HG03135 (cell line): ENCODE data around the gene UBAC2.
A peak's percentile ranks its signal among the peaks of the same experiment; 100 is the strongest.

ENCODE experiments used
- ATAC-seq: cut with Tn5 transposase; IDR thresholded peaks from one replicate; pipeline ENCODE4 v1.9.1; 2021; ENCODE audit warnings: mild to moderate bottlenecking, moderate library complexity; ENCODE audit not compliant: unreplicated experiment

UBAC2 gene, protein sequence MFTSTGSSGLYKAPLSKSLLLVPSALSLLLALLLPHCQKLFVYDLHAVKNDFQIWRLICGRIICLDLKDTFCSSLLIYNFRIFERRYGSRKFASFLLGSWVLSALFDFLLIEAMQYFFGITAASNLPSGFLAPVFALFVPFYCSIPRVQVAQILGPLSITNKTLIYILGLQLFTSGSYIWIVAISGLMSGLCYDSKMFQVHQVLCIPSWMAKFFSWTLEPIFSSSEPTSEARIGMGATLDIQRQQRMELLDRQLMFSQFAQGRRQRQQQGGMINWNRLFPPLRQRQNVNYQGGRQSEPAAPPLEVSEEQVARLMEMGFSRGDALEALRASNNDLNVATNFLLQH

GRCh38 chr13:99200432-99201167, at the start of gene UBAC2:
Gene UBAC2, plus strand, starts transcription at chr13:99200854. Its CDS starts 55 bp downstream, at chr13:99200909.
- ATAC-seq: peak; percentile 66

GRCh38 chr13:99151516-99151915, 49.1 kb upstream of the UBAC2 start:
- peak; percentile 75 for ATAC-seq

DNA sequence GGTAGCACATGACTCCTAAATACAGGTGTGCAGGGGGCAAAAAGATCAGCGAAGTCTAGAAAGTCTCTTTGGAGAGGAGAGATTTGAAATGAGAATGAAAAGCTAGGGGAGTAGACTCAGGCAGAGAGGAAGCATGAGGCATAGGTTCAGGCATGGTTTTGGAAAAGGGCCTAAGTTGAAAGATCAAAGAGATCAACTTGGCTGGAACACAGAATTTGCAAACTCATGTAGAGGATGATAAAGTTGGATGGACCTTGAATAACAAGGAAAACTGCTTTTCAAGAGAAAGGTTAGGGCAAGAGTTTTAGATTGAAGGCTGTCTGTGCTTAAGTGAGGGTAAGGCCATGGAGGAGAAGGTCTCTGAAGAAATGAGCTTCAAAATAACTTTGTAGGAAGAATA, 47.4 kb upstream of the UBAC2 start:
- no peak for ATAC-seq

DNA sequence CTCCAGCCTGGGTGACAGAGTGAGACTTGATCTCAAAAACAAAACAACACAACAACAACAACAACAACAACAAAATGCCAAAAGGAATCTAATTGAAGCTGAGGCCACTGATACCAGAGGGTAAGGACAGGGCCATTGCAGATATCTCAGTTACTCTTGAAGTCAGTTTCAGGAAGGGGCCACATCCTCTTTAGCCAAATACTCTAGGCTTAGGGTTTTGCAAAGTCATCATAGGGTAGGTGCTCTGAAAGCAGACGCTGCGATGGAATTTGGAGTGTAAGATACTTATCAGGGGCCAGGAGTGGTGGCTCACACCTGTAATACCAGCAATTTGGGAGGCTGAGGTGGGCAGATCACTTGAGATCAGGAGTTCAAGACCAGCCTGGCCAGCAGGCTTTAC, 46.6 kb upstream of the UBAC2 start:
- no peak for ATAC-seq

- no peak for ATAC-seq
Measured at GRCh38 chr13:99155821-99156220, 44.8 kb upstream of the UBAC2 start.

DNA sequence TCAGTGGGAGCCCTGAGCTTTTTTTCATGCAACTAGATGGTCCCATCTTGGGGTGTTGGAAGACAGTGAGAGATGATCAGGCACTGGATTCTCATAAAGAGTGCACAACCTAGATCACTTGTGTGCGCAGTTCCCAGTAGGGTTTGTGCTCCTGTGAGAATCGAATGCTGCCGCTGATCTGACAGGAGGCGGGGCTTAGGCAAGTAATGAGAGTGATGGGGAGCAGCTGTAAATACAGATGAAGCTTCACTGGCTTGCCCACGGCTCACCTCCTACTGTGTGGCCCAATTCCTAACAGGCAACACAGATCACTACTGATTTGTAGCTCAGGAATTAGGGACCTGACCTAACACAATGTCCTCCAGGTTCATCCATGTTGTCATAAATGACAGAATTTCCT, 43.6 kb upstream of the UBAC2 start:
- no peak for ATAC-seq

GRCh38 chr13:99158846-99159245, 41.8 kb upstream of the UBAC2 start:
- no peak for ATAC-seq

GRCh38 chr13:99159331-99160061, 41.2 kb upstream of the UBAC2 start:
- ATAC-seq: no peak

- ATAC-seq: no peak
Measured at GRCh38 chr13:99160415-99160814, 40.2 kb upstream of the UBAC2 start.

DNA sequence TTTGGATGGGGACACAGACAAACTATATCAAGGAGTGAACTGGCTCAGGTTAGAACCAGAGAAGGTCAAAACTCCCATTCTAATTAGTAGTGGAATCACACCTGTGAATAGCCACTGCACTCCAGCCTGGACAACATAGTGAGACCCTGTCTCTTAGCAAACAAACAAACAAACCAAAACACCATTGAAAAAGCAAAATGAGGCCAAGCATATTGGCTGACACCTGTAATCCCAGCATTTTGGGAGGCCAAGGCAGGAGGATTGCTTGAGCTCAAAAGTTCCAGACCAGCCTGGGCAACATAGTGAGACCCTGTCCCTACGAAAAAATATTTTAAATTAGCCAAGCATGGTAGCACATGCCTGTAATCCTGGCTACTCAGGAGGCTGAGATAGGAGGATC, 39.1 kb upstream of the UBAC2 start:
- ATAC-seq: no peak

DNA sequence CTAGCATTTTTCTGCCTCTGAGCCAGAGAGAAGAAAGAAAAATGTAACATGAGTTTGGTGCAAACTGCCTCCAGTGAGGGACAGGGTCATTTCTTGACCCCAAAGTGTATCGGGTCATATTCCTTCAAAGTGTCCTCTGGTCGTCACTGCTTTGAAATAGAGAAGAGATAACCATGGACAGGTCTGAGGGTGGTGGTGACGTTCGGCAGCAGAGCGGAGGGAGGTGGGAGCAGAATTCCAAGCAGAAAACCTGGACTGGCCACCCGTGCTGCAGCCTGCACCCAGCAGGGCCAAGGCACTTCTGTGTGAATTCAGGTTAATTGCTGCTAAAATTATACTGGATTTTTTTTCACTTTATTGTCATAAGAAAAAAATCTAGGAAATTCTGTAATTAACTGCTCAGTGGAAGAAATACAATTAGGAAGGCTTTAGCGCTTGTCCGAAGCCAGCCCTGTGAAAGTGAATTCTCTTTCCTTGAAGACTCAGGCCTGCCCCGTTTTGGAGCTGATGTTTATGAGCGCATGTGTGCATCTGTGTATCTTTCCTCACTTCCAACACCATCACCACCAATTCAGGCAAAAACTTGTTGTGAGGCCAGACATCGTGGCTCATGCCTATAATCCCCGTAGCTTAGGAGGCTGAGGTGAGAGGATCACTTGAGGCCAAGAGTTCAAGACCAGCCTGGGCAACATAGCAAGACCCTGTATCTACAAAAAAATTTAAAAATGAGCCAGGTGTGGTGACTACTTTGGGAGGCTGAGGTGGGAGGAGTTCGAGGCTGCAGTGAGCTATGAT, 37.9 kb upstream of the UBAC2 start:
- ATAC-seq: no peak

DNA sequence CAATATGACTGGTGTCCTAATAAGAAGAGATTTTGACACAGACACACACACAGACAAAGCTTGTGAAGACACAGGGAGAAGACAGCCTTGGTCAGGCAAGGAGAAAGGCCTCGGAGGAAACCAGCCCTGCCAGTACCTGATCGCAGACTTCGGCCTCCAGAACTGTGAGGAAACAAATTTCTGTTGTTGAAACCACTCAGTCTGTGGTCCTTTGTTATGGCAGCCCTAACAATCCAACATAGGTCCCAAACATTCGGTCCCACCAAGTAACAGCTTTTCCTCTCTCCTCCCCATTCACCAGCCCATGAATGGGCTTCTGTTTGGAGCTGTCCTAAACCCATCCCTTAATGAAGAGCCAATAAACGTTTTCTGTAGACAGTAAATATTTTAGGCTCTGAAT, 36.4 kb upstream of the UBAC2 start:
- no peak for ATAC-seq

DNA sequence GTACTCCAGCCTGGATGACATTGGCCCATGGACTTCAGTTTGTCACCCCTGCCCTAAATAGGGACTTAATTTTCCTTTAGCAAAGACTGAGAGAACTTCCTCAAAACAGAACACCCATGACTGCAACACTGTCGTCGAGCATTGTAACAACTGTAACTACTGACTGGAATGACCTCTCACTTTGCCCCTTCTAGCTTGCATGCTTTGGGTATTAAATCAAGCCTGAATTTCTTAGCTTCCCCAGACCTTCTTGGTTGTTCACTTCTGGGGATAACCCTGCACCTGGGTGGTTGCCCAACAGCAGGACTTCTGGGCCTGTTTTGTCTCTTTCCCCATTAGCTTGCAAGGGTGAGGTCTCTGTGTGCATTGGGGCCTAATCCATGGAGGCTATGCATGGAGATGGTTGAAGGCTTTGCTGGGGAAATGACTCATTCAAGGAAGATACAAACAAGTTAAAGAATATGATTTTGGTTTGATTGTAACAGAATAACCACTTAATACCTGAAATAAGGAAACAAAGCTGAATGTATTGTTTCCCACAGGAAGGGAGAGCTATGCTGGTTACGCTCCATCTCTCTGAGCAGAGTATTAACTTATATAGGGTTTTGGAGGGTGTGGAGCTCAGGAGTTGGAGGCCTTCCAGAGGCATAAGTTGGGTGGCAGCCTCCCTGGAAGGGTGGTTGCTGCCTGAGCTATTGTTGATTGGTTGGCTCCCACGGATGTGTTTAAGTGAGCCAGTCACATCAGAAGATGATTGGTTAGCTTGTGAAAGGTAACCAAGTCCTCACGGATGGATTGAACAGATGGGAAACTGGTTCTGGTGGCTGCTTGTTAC, 34.7 kb upstream of the UBAC2 start:
- ATAC-seq: no peak

DNA sequence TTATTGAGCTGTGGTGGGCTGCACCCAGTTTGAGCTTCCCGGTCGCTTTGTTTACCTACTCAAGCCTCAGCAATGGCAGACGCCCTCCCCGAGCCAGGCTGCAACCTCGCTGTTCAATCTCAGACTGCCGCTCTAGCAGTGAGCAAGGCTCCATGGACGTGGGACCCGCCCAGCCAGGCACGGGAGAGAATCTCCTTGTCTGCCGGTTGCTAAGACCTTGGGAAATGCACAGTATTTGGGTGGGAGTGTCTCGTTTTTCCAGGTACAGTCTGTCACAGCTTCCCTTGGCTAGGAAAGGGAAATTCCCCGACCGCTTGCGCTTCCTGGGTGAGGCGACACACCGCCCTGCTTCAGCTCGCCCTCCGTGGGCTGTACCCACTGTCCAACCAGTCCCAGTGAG, 27.7 kb upstream of the UBAC2 start:
- no peak for ATAC-seq

DNA sequence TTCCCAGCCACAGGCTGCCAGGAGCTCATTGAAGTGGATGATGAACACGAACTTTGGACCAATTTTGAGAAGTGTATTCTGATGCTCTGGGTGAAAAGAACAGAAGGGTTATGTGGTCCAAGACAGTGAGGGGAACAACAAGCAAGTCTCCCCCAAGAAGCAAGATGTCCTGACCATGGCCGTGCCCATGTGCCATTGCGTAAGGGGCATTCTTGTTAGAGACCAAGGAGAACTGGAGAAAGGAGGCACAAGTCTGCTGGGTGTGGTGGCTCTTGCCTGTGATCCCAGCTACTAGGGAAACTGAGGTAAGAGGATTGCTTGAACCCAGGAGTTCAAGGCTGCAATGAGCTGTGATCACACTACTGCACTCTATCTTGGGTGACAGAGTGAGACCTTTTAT, 27.0 kb upstream of the UBAC2 start:
- ATAC-seq: no peak

DNA sequence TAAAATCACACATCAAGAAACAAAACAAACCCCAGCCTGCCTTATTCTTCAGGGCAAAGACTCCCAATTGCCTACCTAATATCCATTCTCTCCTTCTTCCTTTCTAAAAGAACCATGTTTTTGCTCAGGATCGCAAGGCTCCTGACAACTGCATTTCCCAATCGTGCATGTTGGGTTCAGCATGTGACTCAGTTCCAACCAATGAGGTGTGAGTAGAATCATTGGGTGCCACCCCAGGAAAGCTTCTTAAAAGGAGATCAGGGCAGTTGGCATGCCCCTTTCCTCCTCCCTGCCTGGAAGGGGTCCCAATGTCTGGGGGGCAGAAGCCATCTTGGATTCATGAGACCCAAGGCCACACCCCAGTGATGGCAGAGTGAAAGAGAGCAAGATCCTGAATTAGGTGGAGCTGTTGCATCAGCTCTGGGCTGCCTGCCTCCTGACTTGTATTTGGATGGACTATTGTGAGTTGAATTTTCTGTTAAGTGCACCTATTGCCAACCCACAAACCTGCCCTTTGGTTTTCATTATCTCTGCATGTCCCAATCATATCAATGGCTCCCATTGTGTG, 26.0 kb upstream of the UBAC2 start:
- ATAC-seq: no peak

- ATAC-seq: peak; percentile 86
Measured at GRCh38 chr13:99176309-99177276, 24.1 kb upstream of the UBAC2 start.

- no peak for ATAC-seq
Measured at GRCh38 chr13:99178636-99179035, 22.0 kb upstream of the UBAC2 start.

DNA sequence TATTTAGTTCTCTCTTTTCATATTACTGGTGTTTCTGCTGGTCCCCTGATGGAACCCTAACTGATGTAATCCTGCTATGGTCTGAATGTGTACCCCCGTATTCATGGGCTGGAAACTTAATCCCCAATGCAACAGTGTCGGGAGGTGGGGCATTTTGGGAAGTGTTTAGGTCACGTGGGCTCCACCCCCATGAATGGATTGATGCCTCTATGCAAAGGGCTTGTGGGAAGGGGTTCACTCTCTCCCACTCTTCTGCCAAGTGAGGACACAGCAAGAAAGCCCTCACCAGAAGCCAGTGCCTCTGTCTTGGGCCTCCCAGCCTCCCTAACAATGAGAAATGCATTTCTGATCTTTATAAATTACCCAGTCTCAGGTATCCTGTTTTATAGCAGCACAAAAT, 21.2 kb upstream of the UBAC2 start:
- no peak for ATAC-seq
